Upper lobe of right lung (tissue), 1 donor: ENCODE data around the gene HTR3C. TPM values are rescaled to one million over a fixed set of nuclear protein-coding genes. Genes with fewer than 3 reads are reported as not detected.

Experiments used
- ATAC-seq: fragments of 200-7000 bp; cut with Tn5 transposase; one replicate; pipeline ENCODE4 v1.9.1; 2020; ENCODE audit warnings: mild to moderate bottlenecking, moderate library complexity
- DNase-seq: peaks from one replicate; pipeline ENCODE4 v3.0.0-alpha.2; 2020
- H3K27ac ChIP-seq: fragments of 200-600 bp; one replicate; pipeline ENCODE4 v1.8.0; 2022
- H3K27me3 ChIP-seq: fragments of 200-600 bp; one replicate; pipeline ENCODE4 v1.8.0; 2022; ENCODE audit warnings: mild to moderate bottlenecking
- H3K36me3 ChIP-seq: fragments of 200-600 bp; one replicate; pipeline ENCODE4 v1.8.0; 2022
- H3K4me1 ChIP-seq: fragments of 200-600 bp; one replicate; pipeline ENCODE4 v1.8.0; 2022
- H3K4me3 ChIP-seq: fragments of 200-600 bp; one replicate; pipeline ENCODE4 v1.8.0; 2022; ENCODE audit warnings: mild to moderate bottlenecking
- H3K9me3 ChIP-seq: fragments of 200-600 bp; one replicate; pipeline ENCODE4 v1.8.0; 2022
- CTCF ChIP-seq: fragments of 200-600 bp; IDR thresholded peaks from one replicate; pipeline ENCODE4 v1.8.0; 2022; ENCODE audit warnings: antibody characterized with exemption
- intact Hi-C: fragments of 100-400 bp; cut with DNase I; formaldehyde crosslinking; loops from one replicate; pipeline ENCODE4 v1.11.0; 2022
- total RNA-seq: library from RNA; stranded (reverse); fragmentation: NEBNext Ultra II Directional; extraction: Animal tissue kit (Norgen Biotek cat#: 25700); gene quantifications from one replicate; pipeline ENCODE4 v1.2.1, GENCODE V29; 2021
- donor health status: DM: no; HTN: yes; CAD: no; lungs with severe emphysema.

The HTR3C gene
- total RNA-seq, 1 donor from 2014 or later: not detected

GRCh38 chr3:184077881-184078280 is 25.0 kb downstream of the HTR3C start:
- DNase-seq (no peak), ATAC-seq (no peak)
- intact Hi-C loops: no loop called here
- H3K36me3 ChIP-seq: no peaks in the 10 kb centered on the region
- H3K4me3 ChIP-seq: no peak overlapping the region
- H3K4me1 ChIP-seq: no peaks in the 10 kb centered on the region
- no peaks in the 10 kb centered on the region for H3K9me3 ChIP-seq
- no peak for TF ChIP-seq CTCF
- no peaks in the 10 kb centered on the region for H3K27me3 ChIP-seq
- H3K27ac ChIP-seq: no peak overlapping the region

- Histone ChIP-seq H3K4me1 (no peaks in the 10 kb centered on the region), H3K4me3 (no peak overlapping the region), H3K27me3 (no peaks in the 10 kb centered on the region), H3K36me3 (no peaks in the 10 kb centered on the region), H3K9me3 (no peaks in the 10 kb centered on the region), H3K27ac (no peak overlapping the region)
- intact Hi-C loops: no loop called here
- no peak for TF ChIP-seq CTCF
- DNase-seq (no peak), ATAC-seq (no peak)
Measured at GRCh38 chr3:184078851-184079250, 26.0 kb downstream of the HTR3C start.

GRCh38 chr3:184081116-184081830 is 28.4 kb downstream of the HTR3C start:
- intact Hi-C loops: no loop called here
- ATAC-seq: no peak
- no peak overlapping the region for H3K27ac ChIP-seq
- H3K4me1 ChIP-seq: no peaks in the 10 kb centered on the region
- peaks cover 4% of the 10 kb centered on the region for H3K9me3 ChIP-seq
- no peak overlapping the region for H3K4me3 ChIP-seq
- DNase-seq: no peak
- TF ChIP-seq CTCF: no peak
- no peaks in the 10 kb centered on the region for H3K36me3 ChIP-seq
- no peaks in the 10 kb centered on the region for H3K27me3 ChIP-seq

- Histone ChIP-seq H3K36me3 (no peaks in the 10 kb centered on the region), H3K4me3 (no peak overlapping the region), H3K27me3 (no peaks in the 10 kb centered on the region), H3K27ac (no peak overlapping the region), H3K4me1 (no peaks in the 10 kb centered on the region), H3K9me3 (peaks cover 4% of the 10 kb centered on the region)
- no peak for TF ChIP-seq CTCF
- intact Hi-C loops: no loop called here
- ATAC-seq (no peak), DNase-seq (no peak)
Measured at GRCh38 chr3:184082034-184082433, 29.2 kb downstream of the HTR3C start.

- ATAC-seq: no peak
- peaks cover 4% of the 10 kb centered on the region for H3K9me3 ChIP-seq
- H3K27ac ChIP-seq: no peak overlapping the region
- TF ChIP-seq CTCF: no peak
- no peaks in the 10 kb centered on the region for H3K4me1 ChIP-seq
- intact Hi-C loops: no loop called here
- no peak for DNase-seq
- no peaks in the 10 kb centered on the region for H3K36me3 ChIP-seq
- no peaks in the 10 kb centered on the region for H3K27me3 ChIP-seq
- H3K4me3 ChIP-seq: no peak overlapping the region
Measured at GRCh38 chr3:184082465-184082864, 29.6 kb downstream of the HTR3C start.
